ENCODE data around the gene SLC25A41.

The SLC25A41 gene

DNA sequence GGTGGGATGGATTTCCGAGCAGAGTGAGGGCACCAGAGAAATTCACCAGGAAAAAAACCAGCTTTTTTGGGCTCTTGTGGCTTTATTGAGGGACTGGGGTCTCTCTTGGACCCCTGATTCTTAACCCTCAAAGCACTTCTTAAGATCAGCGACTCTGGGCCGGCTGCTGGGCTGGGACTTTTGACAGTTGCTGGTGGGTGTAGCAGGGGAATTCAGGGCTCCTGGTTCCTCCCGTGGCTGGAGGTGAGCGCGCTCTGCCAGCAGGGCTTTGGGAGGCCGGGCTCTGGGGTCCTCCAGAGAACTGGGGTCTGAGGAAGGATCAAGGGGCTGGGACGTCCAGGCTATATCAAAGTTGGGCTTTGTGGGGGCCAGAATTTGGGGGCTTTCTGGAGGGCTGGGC lies 33.8 kb upstream of the SLC25A41 start:
- TF ChIP-seq, protein P1, sequence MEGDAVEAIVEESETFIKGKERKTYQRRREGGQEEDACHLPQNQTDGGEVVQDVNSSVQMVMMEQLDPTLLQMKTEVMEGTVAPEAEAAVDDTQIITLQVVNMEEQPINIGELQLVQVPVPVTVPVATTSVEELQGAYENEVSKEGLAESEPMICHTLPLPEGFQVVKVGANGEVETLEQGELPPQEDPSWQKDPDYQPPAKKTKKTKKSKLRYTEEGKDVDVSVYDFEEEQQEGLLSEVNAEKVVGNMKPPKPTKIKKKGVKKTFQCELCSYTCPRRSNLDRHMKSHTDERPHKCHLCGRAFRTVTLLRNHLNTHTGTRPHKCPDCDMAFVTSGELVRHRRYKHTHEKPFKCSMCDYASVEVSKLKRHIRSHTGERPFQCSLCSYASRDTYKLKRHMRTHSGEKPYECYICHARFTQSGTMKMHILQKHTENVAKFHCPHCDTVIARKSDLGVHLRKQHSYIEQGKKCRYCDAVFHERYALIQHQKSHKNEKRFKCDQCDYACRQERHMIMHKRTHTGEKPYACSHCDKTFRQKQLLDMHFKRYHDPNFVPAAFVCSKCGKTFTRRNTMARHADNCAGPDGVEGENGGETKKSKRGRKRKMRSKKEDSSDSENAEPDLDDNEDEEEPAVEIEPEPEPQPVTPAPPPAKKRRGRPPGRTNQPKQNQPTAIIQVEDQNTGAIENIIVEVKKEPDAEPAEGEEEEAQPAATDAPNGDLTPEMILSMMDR (IDR thresholded peaks at IDR 0.05; ENCODE audit: low read depth, low read length) = no peak
- no peak overlapping the region for H3K4me3 ChIP-seq (ENCODE audit: low read depth, low read length)

DNA sequence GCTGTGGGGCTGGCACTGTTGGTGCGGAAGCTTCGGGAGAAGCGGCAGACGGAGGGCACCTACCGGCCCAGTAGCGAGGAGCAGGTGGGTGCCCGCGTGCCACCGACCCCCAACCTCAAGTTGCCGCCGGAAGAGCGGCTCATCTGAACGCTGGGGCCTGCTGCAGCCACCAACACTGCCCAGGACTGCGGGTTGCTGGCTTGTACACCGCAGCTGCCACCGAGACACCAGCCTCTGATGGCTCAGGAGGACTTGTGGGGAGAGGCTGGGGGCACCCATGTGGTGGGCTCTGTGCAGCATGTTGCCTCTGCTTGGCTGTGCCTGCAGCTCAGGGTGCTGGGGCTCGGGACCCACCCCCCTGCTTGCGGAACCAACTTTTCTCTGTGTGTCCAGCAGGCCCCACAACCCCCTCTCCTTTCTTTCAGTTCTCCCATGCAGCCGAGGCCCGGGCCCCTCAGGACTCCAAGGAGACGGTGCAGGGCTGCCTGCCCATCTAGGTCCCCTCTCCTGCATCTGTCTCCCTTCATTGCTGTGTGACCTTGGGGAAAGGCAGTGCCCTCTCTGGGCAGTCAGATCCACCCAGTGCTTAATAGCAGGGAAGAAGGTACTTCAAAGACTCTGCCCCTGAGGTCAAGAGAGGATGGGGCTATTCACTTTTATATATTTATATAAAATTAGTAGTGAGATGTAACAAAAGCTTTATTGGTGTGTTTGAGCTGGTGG lies 33.1 kb upstream of the SLC25A41 start:
- TF ChIP-seq, protein P1 (IDR thresholded peaks at IDR 0.05; ENCODE audit: low read depth, low read length) = no peak
- H3K4me3 ChIP-seq (ENCODE audit: low read depth, low read length) = no peak overlapping the region

DNA sequence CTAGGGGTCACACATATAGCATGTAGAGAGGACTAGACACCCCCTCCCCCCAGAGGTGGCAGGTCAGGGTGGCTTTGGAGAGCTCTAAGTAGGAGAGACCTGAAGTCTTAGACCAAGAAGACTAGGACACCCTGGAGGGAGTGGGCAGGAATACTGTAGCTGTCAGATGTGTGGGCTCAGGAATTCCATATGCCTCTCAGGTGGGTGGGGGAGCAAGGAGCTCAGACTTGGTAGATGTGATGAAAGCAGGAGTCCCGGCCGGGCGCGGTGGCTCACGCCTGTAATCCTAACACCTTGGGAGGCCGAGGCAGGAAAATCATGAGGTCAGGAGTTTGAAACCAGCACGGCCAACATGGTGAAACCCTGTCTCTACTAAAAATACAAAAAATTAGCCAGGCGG lies 32.1 kb upstream of the SLC25A41 start:
- TF ChIP-seq, protein P1 (IDR thresholded peaks at IDR 0.05; ENCODE audit: low read depth, low read length) = no peak
- H3K4me3 ChIP-seq (ENCODE audit: low read depth, low read length) = no peak overlapping the region

DNA sequence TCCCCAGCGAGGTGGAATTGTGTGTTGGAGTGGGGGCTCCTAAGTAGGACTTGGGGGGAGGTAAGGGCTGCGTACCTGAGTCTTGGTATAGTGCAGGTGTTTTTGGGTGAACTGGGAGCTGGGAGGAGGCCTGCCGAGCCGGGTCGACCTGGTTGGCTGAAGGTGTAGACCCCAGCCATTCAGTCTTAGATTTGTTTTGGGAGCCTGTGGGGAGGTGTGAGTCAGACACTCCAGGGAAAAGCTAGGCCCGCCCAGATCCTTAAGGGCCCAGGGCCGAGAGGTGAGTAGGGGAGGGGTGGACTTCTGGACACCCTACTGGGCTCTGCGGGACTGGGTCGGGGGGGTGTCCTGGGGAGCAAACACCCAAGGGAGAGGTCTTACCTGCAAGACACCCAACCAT lies 31.4 kb upstream of the SLC25A41 start:
- no peak overlapping the region for H3K4me3 ChIP-seq (ENCODE audit: low read depth, low read length)
- TF ChIP-seq, protein P1 (IDR thresholded peaks at IDR 0.05; ENCODE audit: low read depth, low read length) = no peak

DNA sequence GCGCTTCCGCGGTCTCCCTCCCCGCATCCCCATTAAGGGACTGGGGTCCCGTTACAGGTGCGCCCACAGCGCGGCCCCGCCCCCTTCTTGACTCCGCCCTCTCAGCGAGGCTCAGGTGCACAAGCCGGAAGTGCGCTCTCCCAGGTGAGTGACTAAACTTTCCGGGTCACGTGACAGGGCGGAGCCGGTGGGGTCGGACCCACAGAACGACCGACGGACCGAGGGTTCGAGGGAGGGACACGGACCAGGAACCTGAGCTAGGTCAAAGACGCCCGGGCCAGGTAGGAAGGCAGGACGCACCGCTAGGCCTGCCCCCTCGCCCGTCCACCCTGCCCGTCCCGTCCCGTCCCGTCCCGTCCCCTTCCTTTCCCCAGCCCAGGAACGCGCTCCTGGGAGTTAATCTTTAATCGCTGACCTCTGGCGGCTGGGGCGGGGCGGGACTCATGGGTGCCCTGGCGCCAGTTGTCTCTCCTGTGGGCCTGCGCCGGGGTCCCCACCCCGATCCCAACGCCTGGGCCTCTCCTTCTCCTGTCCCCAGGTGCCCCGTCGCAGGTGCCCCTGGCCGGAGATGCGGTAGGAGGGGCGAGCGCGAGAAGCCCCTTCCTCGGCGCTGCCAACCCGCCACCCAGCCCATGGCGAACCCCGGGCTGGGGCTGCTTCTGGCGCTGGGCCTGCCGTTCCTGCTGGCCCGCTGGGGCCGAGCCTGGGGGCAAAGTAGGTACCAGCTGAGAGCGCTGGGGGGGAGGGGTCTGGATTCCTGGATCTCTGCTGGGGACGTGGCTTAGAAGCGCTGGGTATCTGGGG lies 30.7 kb upstream of the SLC25A41 start, which contains the start of gene CRB3:
TSS of gene CRB3 (plus strand) at position 202 of the 804 bp plus-strand sequence. CDS start at position 633, 431 bp downstream.
- no peak within 1 kb of the TSS for H3K4me3 ChIP-seq (ENCODE audit: low read depth, low read length)
- TF ChIP-seq, protein P1 (IDR thresholded peaks at IDR 0.05; ENCODE audit: low read depth, low read length) = no peak

DNA sequence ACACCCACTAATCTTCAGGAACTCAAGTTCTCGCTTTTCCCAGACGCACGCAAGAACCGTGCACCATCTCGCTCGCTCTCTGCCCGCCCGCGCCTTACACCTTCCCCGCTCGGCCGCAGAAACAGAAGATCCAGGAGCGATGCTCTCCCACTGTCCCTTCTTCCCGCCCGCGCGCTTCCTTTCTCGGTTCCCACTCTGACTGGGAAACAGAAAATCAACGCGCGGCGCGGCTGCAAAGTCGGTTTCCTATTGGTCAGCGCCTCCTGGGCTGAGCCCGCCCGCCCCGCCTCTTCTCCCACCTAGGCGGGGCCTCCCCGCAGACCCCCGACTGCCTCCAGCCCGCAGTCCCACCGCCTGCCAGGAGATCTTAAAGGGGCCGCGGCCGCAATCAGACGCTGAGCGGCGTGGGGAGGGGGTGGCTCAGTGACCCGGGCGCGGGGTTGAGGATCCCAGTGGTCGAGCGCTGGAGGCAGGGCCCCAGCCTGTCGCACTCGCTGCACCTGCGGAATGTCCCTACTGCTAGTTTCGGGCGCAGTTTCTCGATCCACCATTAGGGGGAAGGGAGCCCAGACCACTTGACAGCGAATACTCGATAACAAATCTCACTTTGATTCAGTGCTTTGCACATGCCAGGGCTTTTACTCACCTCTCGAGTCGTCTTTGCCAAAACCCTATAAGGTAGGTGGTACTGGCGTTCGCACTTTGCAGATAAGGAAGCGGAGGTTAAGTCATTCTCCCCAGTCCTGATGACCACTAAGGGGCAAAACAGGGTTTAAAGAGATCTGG lies 26.7 kb upstream of the SLC25A41 start:
- TF ChIP-seq, protein P1 (IDR thresholded peaks at IDR 0.05; ENCODE audit: low read depth, low read length) = peak; percentile 46
- H3K4me3 ChIP-seq (ENCODE audit: low read depth, low read length) = peak overlapping the region; percentile 69
